ENCODE data around the gene ISY1. TPM values are rescaled to one million over a fixed set of nuclear protein-coding genes. Genes with fewer than 3 reads are reported as not detected.
"Not testable (repeated sequence)": the region's sequence is repeated elsewhere in the genome, so short reads cannot be mapped to it uniquely, and the experiment has no call there.

ISY1 gene
- total and polyA plus RNA-seq, 2 of the 4 experiments (the other 2 are of a cell fraction) = 28.5 to 31.5 TPM

- H3K27ac ChIP-seq (ENCODE audit: insufficient read depth, low read length); H3K9me1 ChIP-seq (ENCODE audit: insufficient read depth, low read length); H3K9me3 ChIP-seq (ENCODE audit: control insufficient read depth, insufficient read depth, low read length); H2AK5ac ChIP-seq (ENCODE audit: low read depth, low read length); H3K18ac ChIP-seq (ENCODE audit: low read depth, low read length); DNase-seq; H2BK5ac ChIP-seq (ENCODE audit: low read depth, low read length, poor library complexity, severe bottlenecking); H4K91ac ChIP-seq (ENCODE audit: insufficient read depth, low read depth, low read length); ATAC-seq (ENCODE audit: low read depth); H2BK15ac ChIP-seq (ENCODE audit: low read depth, low read length); H3K9ac ChIP-seq (ENCODE audit: low read depth, low read length); H3K4ac ChIP-seq (ENCODE audit: low read depth, low read length); H4K5ac ChIP-seq (ENCODE audit: low read depth, low read length); H3K4me1 ChIP-seq (ENCODE audit: control insufficient read depth, insufficient read depth, low read length); CTCF ChIA-PET; H2BK20ac ChIP-seq (ENCODE audit: low read depth, low read length); H3K4me3 ChIP-seq (ENCODE audit: insufficient read depth, low read depth, low read length); POLR2A ChIA-PET (ENCODE audit: unreplicated experiment); H2AFZ ChIP-seq (replicated peaks; ENCODE audit: low read length, poor library complexity); H3K14ac ChIP-seq (replicated peaks; ENCODE audit: low read depth, low read length); intact Hi-C loops (cut with micrococcal nuclease); H3K27me3 ChIP-seq (ENCODE audit: control insufficient read depth, insufficient read depth, low read length); in situ Hi-C loops (cut with MboI; ENCODE audit: low sequenced_read_pairs); H2BK120ac ChIP-seq (ENCODE audit: low read depth, low read length); BruUV-seq (replicated peaks); H3K56ac ChIP-seq (ENCODE audit: extremely low read depth, insufficient read depth, low read length); dilution Hi-C loops (cut with HindIII; ENCODE audit: low sequenced_read_pairs, unreplicated experiment); H3K23ac ChIP-seq (ENCODE audit: low read depth, low read length); H4K8ac ChIP-seq (ENCODE audit: low read depth in 2 of 2, low read length in 2 of 2); H3K4me2 ChIP-seq (ENCODE audit: low read depth, low read length); H2AK9ac ChIP-seq (replicated peaks; ENCODE audit: low read depth, low read length, poor library complexity): not testable (repeated sequence)
- Histone ChIP-seq H3K79me1 (ENCODE audit: low read depth in 1 of 2, low read length in 2 of 2) (peaks cover 13 to 32% of the 10 kb centered on the region in 2 experiments), H3K36me3 (ENCODE audit: control insufficient read depth, insufficient read depth, low read length) (peaks cover 29% of the 10 kb centered on the region), H4K20me1 (ENCODE audit: insufficient read depth, low read length) (peaks cover 11% of the 10 kb centered on the region; the same call in 1 of the 2 replicates)
- 97% methylated on average over 6 of the region's 8 CpGs; no CpG with 5 or more reads in 1 of the 2 experiments for WGBS, 2 experiments (ENCODE audit: extremely low coverage in 2 of 2, insufficient read length in 1 of 2)
Measured at GRCh38 chr3:129165594-129165993, 4.7 kb upstream of the ISY1 start.
